HCT116 (cell line): Measurements from ENCODE around the gene FOXP1. TPM values are rescaled to one million over a fixed set of nuclear protein-coding genes. Genes with fewer than 3 reads are reported as not detected.

Experiments used
- ATAC-seq: fragments of 200-7000 bp; cut with Tn5 transposase; 2 replicates; pipeline ENCODE4 v1.9.1; 2020; ENCODE audit warnings: mild to moderate bottlenecking, moderate library complexity
- BruUV-seq: library from RNA; stranded (reverse); fragments of 400-500 nt; replicated peaks from 2 replicates; lab custom pipeline; 2021; lab: Mats Ljungman, UMichigan
- CTCF ChIA-PET: fragments of 300-600 bp; sonication (Branson Sonifier 250); formaldehyde crosslinking; loops from one replicate; lab custom pipeline; 2021; ENCODE audit warnings: antibody characterized with exemption; lab: Charles Lee
- POLR2A ChIA-PET: fragments of 300-600, 350-600 bp; sonication (Branson Sonifier 250); formaldehyde crosslinking; loops from one replicate; lab custom pipeline; 2021; ENCODE audit warnings: antibody characterized with exemption; lab: Charles Lee
- RAD21 ChIA-PET, 2 experiments: fragments of 300-600 bp; sonication (Branson Sonifier 250); formaldehyde crosslinking; loops; one replicate each; lab custom pipeline; 2023; ENCODE audit warnings: low total read pairs in 2 of 2; ENCODE audit not compliant: uncharacterized antibody in 2 of 2, unreplicated experiment in 2 of 2, low non-redundant PET in 1 of 2; lab: Charles Lee
- DNase-seq: peaks from one replicate; pipeline ENCODE4 v3.0.0-alpha.2; 2010; ENCODE audit warnings: low read depth, low spot score
- H2AFZ ChIP-seq: fragments of 200-600 bp; shearing (Covaris generic), sonication (generic); 2 replicates; pipeline ENCODE4 v1.6.1; 2017; ENCODE audit warnings: low read depth, mixed run types, mixed read lengths, antibody characterized with exemption, low read length; ENCODE audit not compliant: poor library complexity, severe bottlenecking
- H3K27ac ChIP-seq: 2 replicates; pipeline ENCODE4 v1.5.1; 2012; ENCODE audit warnings: low read depth, low read length
- H3K27me3 ChIP-seq: fragments of 200-600 bp; sonication (generic); 2 replicates; pipeline ENCODE4 v1.6.1; 2016; ENCODE audit warnings: mixed run types, low read length, mixed read lengths; ENCODE audit not compliant: insufficient read depth
- H3K36me3 ChIP-seq, 2 experiments: fragments of 200-500 bp in 1 of 2; fragments of 200-600 bp in 1 of 2; sonication (Bioruptor generic) in 1 of 2; sonication (generic) in 1 of 2; 2 replicates each; pipeline versions ENCODE4 v1.5.1 to v1.6.1; 2014 to 2016; ENCODE audit warnings: low read length in 2 of 2, inconsistent platforms in 1 of 2, mixed read lengths in 1 of 2, mixed run types in 1 of 2; ENCODE audit not compliant: insufficient read depth in 2 of 2, control insufficient read depth in 1 of 2
- H3K4me1 ChIP-seq, 2 experiments: fragments of 200-600 bp in 1 of 2; sonication (generic) in 1 of 2; 2 replicates each; pipeline versions ENCODE4 v1.5.1 to v1.6.1; 2012 to 2017; ENCODE audit warnings: low read length in 2 of 2, inconsistent platforms in 1 of 2, mild to moderate bottlenecking in 1 of 2, mixed read lengths in 1 of 2, mixed run types in 1 of 2, moderate library complexity in 1 of 2; ENCODE audit not compliant: insufficient read depth in 2 of 2, control insufficient read depth in 1 of 2
- H3K4me2 ChIP-seq: fragments of 200-600 bp; sonication (generic); 2 replicates; pipeline ENCODE4 v1.6.1; 2017; ENCODE audit warnings: mixed run types, low read length, mixed read lengths
- H3K4me3 ChIP-seq, 2 experiments: fragments of 200-600 bp in 1 of 2; sonication (generic) in 1 of 2; replicated peaks in 1 of 2; 2 replicates each; pipeline ENCODE4 v1.5.1; 2011 to 2016; ENCODE audit warnings: low read length in 2 of 2, control low read depth in 1 of 2, low read depth in 1 of 2, mild to moderate bottlenecking in 1 of 2, mixed read lengths in 1 of 2, mixed run types in 1 of 2
- H3K79me2 ChIP-seq: fragments of 200-600 bp; sonication (generic); 2 replicates; pipeline ENCODE4 v1.6.1; 2017; ENCODE audit warnings: mild to moderate bottlenecking, mixed run types, low read length, moderate library complexity, mixed read lengths; ENCODE audit not compliant: insufficient read depth
- H3K9ac ChIP-seq: fragments of 200-600 bp; sonication (generic); 2 replicates; pipeline ENCODE4 v1.6.1; 2016; ENCODE audit warnings: low read length, mixed read lengths
- H3K9me2 ChIP-seq: fragments of 200-600 bp; sonication (generic), shearing (Covaris generic); 2 replicates; pipeline ENCODE4 v1.6.1; 2017; ENCODE audit warnings: mixed run types, mild to moderate bottlenecking, moderate library complexity; ENCODE audit not compliant: insufficient read depth
- H3K9me3 ChIP-seq, 2 experiments: fragments of 200-500 bp in 1 of 2; fragments of 200-600 bp in 1 of 2; sonication (Bioruptor generic) in 1 of 2; sonication (generic) in 1 of 2; 2 replicates each; pipeline ENCODE4 v1.6.1; 2014 to 2017; ENCODE audit warnings: low read length in 2 of 2, mixed read lengths in 2 of 2, inconsistent platforms in 1 of 2, low read depth in 1 of 2, mild to moderate bottlenecking in 1 of 2, mixed run types in 1 of 2, moderate library complexity in 1 of 2; ENCODE audit not compliant: control insufficient read depth in 1 of 2, insufficient read depth in 1 of 2
- H4K20me1 ChIP-seq: fragments of 200-600 bp; sonication (generic), shearing (Covaris generic); 2 replicates; pipeline ENCODE4 v1.6.1; 2017; ENCODE audit warnings: mixed run types, mild to moderate bottlenecking, moderate library complexity; ENCODE audit not compliant: insufficient read depth
- ATF3 ChIP-seq: IDR thresholded peaks from 2 replicates; pipeline ENCODE4 v1.6.1; 2012
- CTCF ChIP-seq, 3 experiments: fragments of 200-600 bp in 1 of 3; sonication (generic) in 1 of 3; IDR thresholded peaks in 2 of 3; conservative IDR thresholded peaks in 1 of 3; 2 replicates each; pipeline ENCODE4 v1.5.1; 2012 to 2017; ENCODE audit warnings: low read depth in 2 of 3, low read length in 2 of 3, antibody characterized with exemption in 1 of 3, borderline replicate concordance in 1 of 3, control low read depth in 1 of 3, mild to moderate bottlenecking in 1 of 3, mixed read lengths in 1 of 3, mixed run types in 1 of 3, moderate library complexity in 1 of 3; ENCODE audit not compliant: insufficient read depth in 1 of 3
- EGR1 ChIP-seq: IDR thresholded peaks from 2 replicates; pipeline ENCODE4 v1.6.1; 2012; ENCODE audit warnings: low read depth
- ELF1 ChIP-seq: IDR thresholded peaks from 2 replicates; pipeline ENCODE4 v1.6.1; 2012; ENCODE audit warnings: low read depth, borderline replicate concordance
- JUND ChIP-seq: IDR thresholded peaks from 2 replicates; pipeline ENCODE4 v1.6.1; 2012
- MAX ChIP-seq: IDR thresholded peaks from 2 replicates; pipeline ENCODE4 v1.6.1; 2012
- POLR2A ChIP-seq: IDR thresholded peaks from 2 replicates; pipeline ENCODE4 v1.7.0; 2011; ENCODE audit warnings: borderline replicate concordance; ENCODE audit not compliant: insufficient read depth, insufficient read length; ENCODE audit errors: extremely low read depth
- REST ChIP-seq: IDR thresholded peaks from 2 replicates; pipeline ENCODE4 v1.6.1; 2012; ENCODE audit warnings: low read depth
- SP1 ChIP-seq: IDR thresholded peaks from 2 replicates; pipeline ENCODE4 v1.6.1; 2012; ENCODE audit warnings: low read depth
- YY1 ChIP-seq: IDR thresholded peaks from 2 replicates; pipeline ENCODE4 v1.6.1; 2011; ENCODE audit warnings: low read length, low read depth, moderate library complexity, mild to moderate bottlenecking; ENCODE audit not compliant: insufficient replicate concordance; ENCODE audit errors: extremely low read depth
- intact Hi-C: fragments of 100-400 bp; cut with micrococcal nuclease; formaldehyde crosslinking; loops from 2 replicates; pipeline ENCODE4 v1.10.0; 2022
- total RNA-seq: library from RNA; stranded (reverse); gene quantifications from one replicate; pipeline ENCODE4 v1.2.1, GENCODE V29; 2021; ENCODE audit not compliant: unreplicated experiment

Gene FOXP1
- total RNA-seq, 1 experiment from 2014 or later, result 11.4 TPM

GRCh38 chr3:70980646-70981170, 602.8 kb downstream of the FOXP1 start:
- Histone ChIP-seq H3K27me3 (no peaks in the 10 kb centered on the region), H3K4me2 (no peak overlapping the region), H3K4me3 (no peak overlapping the region), H4K20me1 (no peaks in the 10 kb centered on the region), H2AFZ (no peak overlapping the region), H3K9me3 (no peaks in the 10 kb centered on the region), H3K4me1 (peaks cover 20 to 33% of the 10 kb centered on the region in 2 experiments), H3K9me2 (no peaks in the 10 kb centered on the region), H3K9ac (no peak overlapping the region), H3K36me3 (no peaks in the 10 kb centered on the region), H3K27ac (no peak overlapping the region), H3K79me2 (no peaks in the 10 kb centered on the region)
- no TSS peak for BruUV-seq
- CTCF ChIA-PET, result interaction anchor here (0.7 kb wide), 1 partner anchor 33 kb away, joined by 3 read pairs; no protein-coding TSS in a partner anchor
- RAD21 ChIA-PET, result no interaction called here
- no peak for TF ChIP-seq ATF3
- POLR2A ChIA-PET, result no interaction called here
- intact Hi-C loops, result no loop called here
- no peak for DNase-seq
- no peak for ATAC-seq

- ATAC-seq (no peak), DNase-seq (no peak)
- Histone ChIP-seq H3K9me3 (no peaks in the 10 kb centered on the region), H3K36me3 (no peaks in the 10 kb centered on the region), H4K20me1 (no peaks in the 10 kb centered on the region), H2AFZ (no peak overlapping the region), H3K4me1 (peaks cover 20 to 33% of the 10 kb centered on the region in 2 experiments), H3K9ac (no peak overlapping the region), H3K4me3 (no peak overlapping the region), H3K27me3 (no peaks in the 10 kb centered on the region), H3K79me2 (no peaks in the 10 kb centered on the region), H3K4me2 (no peak overlapping the region), H3K9me2 (no peaks in the 10 kb centered on the region), H3K27ac (no peak overlapping the region)
- ChIA-PET RAD21 (no interaction called here), CTCF (no interaction called here), POLR2A (no interaction called here)
- intact Hi-C loops, result no loop called here
- BruUV-seq, result no TSS peak
- TF ChIP-seq JUND (no peak), SP1 (no peak), ELF1 (no peak), REST (no peak), EGR1 (no peak), MAX (no peak), CTCF (IDR thresholded peaks at IDR 0.05 in 2 of 3, conservative IDR thresholded peaks at IDR 0.05 in 1 of 3; ENCODE audit: borderline replicate concordance in 1 of 3, insufficient read depth in 1 of 3, low read depth in 2 of 3, low read length in 2 of 3) (no peak), YY1 (no peak), POLR2A (no peak), ATF3 (no peak)
Measured at GRCh38 chr3:70979983-70980645, 603.4 kb downstream of the FOXP1 start.
